NCI-H2029 (cell line): ENCODE data around the gene GPR85.
"Not testable (repeated sequence)": the region's sequence is repeated elsewhere in the genome, so short reads cannot be mapped to it uniquely, and the experiment has no call there.

Experiments used
- DNase-seq: peaks from one replicate; lab custom pipeline; 2025; lab: John Stamatoyannopoulos, UW

GPR85 gene

GRCh38 chr7:113086431-113086888, at the start of gene GPR85:
TSS of gene GPR85 (minus strand) at chr7:113086827. CDS start at chr7:113084721, 2,106 bp downstream.
- no peak for DNase-seq

GRCh38 chr7:113134025-113134424, 47.4 kb upstream of the GPR85 start:
- DNase-seq = no peak

- DNase-seq = no peak
Measured at GRCh38 chr7:113131367-113131766, 44.7 kb upstream of the GPR85 start.

GRCh38 chr7:113128031-113128430, 41.4 kb upstream of the GPR85 start:
- DNase-seq = no peak

GRCh38 chr7:113125728-113126127, 39.1 kb upstream of the GPR85 start:
- no peak for DNase-seq

GRCh38 chr7:113122744-113123143, 36.1 kb upstream of the GPR85 start:
- DNase-seq = no peak

GRCh38 chr7:113120647-113121046, 34.0 kb upstream of the GPR85 start:
- no peak for DNase-seq

GRCh38 chr7:113119429-113119828, 32.8 kb upstream of the GPR85 start:
- no peak for DNase-seq

- peak; percentile 85 for DNase-seq
Measured at GRCh38 chr7:113118074-113118959, 31.7 kb upstream of the GPR85 start, which contains the start of gene SMIM30. TSS of gene SMIM30 (minus strand) at chr7:113118554. CDS start at chr7:113117578, 976 bp downstream.

- DNase-seq = not testable (repeated sequence)
Measured at GRCh38 chr7:113117374-113117774, 30.7 kb upstream of the GPR85 start.

GRCh38 chr7:113113912-113114311, 27.3 kb upstream of the GPR85 start:
- no peak for DNase-seq

- no peak for DNase-seq
Measured at GRCh38 chr7:113109718-113110117, 23.1 kb upstream of the GPR85 start.

GRCh38 chr7:113100121-113100603, 13.5 kb upstream of the GPR85 start:
- DNase-seq = no peak

- DNase-seq = no peak
Measured at GRCh38 chr7:113099284-113099919, 12.8 kb upstream of the GPR85 start.

- no peak for DNase-seq
Measured at GRCh38 chr7:113094517-113095249, 8.1 kb upstream of the GPR85 start.

GRCh38 chr7:113093561-113093960, 6.9 kb upstream of the GPR85 start:
- DNase-seq = no peak

GRCh38 chr7:113092762-113093161, 6.1 kb upstream of the GPR85 start:
- no peak for DNase-seq

GRCh38 chr7:113087071-113087998, 708 bp upstream of the GPR85 start:
- no peak for DNase-seq

GRCh38 chr7:113085781-113086390, 741 bp downstream of the GPR85 start:
- DNase-seq = no peak

- DNase-seq = no peak
Measured at GRCh38 chr7:113084496-113085172, 2.0 kb downstream of the GPR85 start.
